B cell (primary cell): ENCODE data around the gene PSTPIP1.

Experiments used
- EZH2 ChIP-seq: IDR thresholded peaks from 2 replicates; pipeline ENCODE4 v1.6.1; 2012; ENCODE audit warnings: borderline replicate concordance, low read depth, mild to moderate bottlenecking, moderate library complexity, low read length; ENCODE audit not compliant: insufficient read depth, poor library complexity, severe bottlenecking
- TF ChIP-seq, protein P1 (sequence below): fragments of 200-600 bp; IDR thresholded peaks from one replicate; pipeline ENCODE4 v1.8.0; 2022; ENCODE audit warnings: antibody characterized with exemption, mild to moderate bottlenecking

- no peak for TF ChIP-seq EZH2
- TF ChIP-seq, protein P1, sequence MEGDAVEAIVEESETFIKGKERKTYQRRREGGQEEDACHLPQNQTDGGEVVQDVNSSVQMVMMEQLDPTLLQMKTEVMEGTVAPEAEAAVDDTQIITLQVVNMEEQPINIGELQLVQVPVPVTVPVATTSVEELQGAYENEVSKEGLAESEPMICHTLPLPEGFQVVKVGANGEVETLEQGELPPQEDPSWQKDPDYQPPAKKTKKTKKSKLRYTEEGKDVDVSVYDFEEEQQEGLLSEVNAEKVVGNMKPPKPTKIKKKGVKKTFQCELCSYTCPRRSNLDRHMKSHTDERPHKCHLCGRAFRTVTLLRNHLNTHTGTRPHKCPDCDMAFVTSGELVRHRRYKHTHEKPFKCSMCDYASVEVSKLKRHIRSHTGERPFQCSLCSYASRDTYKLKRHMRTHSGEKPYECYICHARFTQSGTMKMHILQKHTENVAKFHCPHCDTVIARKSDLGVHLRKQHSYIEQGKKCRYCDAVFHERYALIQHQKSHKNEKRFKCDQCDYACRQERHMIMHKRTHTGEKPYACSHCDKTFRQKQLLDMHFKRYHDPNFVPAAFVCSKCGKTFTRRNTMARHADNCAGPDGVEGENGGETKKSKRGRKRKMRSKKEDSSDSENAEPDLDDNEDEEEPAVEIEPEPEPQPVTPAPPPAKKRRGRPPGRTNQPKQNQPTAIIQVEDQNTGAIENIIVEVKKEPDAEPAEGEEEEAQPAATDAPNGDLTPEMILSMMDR, result no peak
Observed at GRCh38 chr15:77036537-77037387, 41.8 kb downstream of the PSTPIP1 start.
